GM19467 (cell line): ENCODE results near the gene ERC2.

Experiments used
- ATAC-seq: cut with Tn5 transposase; IDR thresholded peaks from one replicate; pipeline ENCODE4 v1.9.1; 2021; ENCODE audit warnings: mild to moderate bottlenecking, moderate library complexity; ENCODE audit not compliant: unreplicated experiment

Gene ERC2

DNA sequence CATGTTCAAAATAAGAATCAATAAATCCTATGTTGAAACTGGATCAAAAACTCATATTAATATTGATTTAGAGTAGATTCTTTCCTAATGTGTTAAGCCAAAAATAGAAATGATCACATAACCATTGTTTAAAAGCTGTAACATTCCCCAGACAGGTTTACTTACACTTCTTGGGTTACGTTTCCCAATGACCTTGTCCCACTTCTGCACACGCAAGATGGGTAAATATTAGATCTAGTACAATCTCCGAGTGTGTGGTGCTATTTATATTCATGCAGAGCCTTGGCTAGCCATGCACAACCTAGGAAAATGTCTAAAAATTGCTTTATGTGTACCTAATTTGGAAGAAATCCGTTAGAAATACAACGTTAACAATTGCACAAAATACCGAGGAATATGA lies 39.6 kb downstream of the ERC2 start:
- ATAC-seq: no peak

DNA sequence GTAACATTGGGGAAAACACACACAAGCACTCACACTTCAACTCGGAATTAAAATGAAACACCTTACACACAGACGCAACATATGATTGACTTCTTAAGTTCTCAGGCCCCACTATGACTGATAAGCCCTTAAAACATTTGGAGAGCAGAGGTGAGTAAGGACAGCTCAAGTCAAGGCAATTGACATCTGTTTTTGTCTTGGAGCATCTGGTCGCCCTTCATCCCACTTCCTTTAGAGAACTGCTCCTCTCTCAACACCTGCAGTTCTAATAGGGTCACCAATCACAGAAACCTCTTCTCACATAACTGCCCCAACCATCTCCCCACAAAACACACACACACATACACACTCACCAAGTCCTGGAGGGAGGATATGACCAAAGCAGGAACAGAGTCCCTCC lies 43.4 kb downstream of the ERC2 start:
- ATAC-seq: no peak

DNA sequence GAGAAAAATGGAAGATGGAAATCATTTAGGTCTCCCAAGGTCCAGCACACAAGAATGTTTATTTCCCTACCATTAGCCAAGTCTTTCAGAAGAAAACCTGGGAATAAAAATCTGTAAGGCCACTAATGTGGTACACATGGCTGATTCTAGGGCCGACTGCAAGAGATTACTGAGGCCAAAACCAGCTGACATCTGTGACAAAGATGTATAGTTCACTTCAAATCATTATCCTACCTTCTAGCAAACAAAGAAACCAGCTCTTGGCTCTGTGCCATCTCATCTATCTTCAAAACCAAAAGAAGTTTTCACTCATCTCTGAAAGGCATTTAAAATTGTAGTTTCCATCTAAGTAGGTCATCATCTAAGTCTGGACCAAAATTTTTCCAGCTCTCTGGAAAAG lies 43.9 kb downstream of the ERC2 start:
- no peak for ATAC-seq

DNA sequence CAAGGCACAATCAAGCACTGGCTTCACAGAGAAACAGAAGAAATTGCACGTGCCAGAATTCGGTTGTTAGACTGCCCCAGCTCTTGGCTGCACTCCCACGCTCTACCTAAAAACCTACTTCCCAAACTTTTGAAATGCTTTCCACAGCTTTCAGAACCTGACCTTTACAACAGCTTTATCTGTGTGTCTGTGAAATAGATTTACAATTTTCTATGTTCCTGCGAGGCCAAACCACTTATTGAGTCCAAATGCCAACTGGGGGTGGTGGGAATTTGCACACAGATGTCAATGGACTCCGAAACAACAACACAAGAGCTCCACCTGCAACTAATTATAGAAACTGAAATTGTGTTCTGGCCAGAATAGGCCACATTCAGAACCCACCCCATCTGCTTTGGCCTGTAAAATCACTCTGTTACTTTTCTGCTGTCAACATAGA lies 44.6 kb downstream of the ERC2 start:
- ATAC-seq: no peak

DNA sequence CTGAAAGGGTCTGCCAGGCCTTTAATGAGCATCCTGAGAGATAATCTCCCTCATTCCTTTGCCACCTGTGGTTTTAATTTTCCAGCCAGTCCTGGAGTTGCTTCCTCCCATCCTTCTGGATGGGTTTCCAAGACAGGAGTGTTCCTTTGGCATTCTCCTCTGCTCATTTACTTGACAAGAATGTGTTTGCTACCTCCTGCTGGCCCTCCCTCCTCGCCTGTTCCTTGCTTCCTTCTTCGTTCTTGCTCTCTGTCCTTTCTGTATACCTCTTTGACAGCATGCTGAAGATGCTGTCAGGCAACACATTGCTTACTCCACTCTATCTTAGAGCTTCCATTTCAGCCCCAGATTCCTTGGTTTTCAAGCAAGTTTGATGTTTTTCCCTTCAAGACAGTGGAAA lies 46.0 kb downstream of the ERC2 start:
- ATAC-seq: no peak

DNA sequence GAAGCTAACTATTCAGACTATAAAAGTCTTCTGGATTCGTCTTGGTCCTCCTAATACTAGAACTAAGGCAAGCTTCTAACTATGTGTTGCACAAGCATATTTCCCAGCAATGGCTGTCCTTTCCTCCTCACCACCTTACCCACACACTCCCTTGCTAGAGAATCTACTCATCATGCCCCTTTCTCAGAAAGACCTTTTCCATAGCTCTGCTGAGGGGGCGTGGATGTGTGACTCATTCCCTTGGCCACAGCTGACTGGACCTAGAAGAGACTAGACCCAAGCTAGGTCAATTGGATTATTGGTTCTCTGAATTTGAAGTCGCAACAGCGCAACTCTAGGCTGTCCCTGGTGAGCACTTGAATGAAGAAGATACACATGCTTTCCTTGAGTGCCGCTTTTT lies 47.1 kb downstream of the ERC2 start:
- ATAC-seq: no peak

DNA sequence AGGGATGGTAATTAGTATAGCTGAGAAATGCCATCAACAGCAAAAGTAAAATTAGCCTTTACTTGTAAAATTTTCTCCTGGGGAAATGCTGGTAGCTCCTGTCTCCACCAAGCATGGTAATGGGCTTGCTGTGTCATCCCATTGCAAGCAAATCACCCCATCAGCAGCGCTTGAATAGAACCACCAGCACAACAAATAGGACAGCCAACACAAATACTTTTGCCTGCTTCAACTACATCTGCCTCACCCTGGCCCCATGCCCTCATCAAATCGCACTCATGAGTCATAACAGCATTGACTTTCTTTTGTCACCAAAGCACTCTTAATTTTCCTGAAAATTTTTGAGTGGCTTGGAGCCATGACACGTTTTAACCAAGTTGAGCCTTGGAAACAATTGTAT lies 52.6 kb downstream of the ERC2 start:
- no peak for ATAC-seq

DNA sequence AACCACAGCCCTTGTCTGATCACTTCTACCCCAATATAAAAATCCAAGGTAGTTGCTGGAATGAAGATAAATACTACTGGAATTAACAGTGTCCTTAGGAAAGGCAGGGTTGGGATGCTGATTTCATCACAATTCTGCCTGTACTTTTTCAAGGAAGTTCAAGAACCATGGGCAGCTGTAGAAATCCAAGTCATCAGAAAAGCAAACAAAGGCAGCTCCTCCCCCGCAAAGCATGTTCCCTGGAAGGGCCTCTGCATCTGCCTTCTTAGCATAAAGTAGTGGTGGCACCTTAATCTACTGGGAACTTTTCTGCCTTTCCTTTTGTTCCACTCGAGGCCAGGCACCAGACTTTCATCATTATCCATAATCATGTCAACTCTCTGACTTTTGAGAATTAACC lies 54.4 kb downstream of the ERC2 start:
- no peak for ATAC-seq

DNA sequence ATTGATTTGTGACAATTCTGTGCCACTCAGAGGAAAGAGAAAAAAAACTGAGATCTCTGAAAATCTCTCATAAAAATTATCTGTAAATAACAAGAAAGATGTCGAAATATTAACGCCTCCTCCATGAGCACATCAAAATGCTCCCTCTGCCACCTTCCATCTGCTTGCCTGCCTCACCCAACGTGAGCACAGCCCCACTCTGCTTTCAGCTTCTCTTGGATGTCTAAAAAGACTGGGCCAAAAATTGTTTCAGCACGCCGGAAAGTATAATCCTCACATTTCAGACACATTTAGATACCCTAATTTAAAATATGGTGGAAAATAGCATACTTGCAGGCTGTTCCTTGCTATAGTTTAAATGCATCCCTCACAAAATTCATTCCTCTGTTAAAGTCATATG lies 57.1 kb downstream of the ERC2 start:
- ATAC-seq: no peak

DNA sequence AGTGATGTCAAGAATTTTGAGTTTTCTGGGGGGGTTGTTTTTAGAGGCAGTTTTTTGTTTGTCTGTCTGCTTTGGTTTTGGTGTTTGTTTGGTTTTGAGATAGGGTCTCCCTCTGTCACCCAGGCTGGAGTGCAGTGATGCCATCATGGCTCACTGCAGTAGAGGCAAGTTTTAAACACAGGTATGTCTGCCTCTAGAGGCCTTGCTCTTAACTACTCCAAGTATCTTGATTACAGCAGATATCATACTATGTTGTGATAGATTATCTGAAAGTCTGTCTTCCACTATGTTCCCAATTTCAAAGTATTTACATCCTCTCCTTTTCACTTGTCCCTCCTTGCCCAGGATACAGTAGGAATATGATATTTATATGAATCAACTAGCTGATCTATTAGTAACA lies 57.7 kb downstream of the ERC2 start:
- no peak for ATAC-seq

DNA sequence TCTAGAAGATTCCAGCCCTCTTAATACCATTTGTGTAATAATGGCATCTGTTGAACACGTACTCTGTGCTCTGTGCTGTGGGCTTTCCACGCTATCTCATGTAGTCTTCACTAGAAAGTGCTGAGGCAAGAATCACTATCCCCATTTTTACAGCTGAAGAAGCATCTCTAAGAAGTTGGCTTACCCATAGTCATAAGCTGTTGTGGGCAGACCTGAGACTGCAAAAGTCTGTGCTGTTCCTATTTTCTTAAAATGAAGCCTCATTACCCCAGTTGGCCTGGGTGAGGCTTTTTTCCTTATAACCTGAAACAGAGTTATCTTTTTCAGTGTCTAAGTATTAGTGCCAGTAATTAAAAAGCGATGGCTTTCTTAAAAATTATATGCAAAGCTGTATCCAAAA lies 58.5 kb downstream of the ERC2 start:
- no peak for ATAC-seq

DNA sequence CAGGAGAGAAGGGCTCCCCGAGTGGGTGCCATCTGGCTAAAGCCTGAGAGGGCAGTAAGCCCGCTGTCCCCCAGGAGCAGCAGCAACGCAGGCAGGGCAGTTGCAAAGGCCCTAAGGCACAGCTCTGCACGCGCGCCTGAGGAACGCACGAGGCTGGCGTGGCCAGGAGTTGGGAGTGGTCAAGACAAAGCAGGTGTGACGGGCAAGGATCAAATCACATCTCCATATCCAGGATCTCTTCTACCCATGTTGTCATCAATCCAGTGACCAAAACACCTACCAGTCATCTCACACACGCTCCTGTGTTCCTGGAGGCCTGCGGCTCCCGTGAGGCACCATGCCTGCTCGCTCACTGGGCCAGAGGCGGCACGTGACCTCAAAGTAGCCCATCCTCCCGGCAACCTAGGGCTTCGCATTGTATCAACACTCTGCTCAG lies 59.5 kb downstream of the ERC2 start:
- no peak for ATAC-seq

DNA sequence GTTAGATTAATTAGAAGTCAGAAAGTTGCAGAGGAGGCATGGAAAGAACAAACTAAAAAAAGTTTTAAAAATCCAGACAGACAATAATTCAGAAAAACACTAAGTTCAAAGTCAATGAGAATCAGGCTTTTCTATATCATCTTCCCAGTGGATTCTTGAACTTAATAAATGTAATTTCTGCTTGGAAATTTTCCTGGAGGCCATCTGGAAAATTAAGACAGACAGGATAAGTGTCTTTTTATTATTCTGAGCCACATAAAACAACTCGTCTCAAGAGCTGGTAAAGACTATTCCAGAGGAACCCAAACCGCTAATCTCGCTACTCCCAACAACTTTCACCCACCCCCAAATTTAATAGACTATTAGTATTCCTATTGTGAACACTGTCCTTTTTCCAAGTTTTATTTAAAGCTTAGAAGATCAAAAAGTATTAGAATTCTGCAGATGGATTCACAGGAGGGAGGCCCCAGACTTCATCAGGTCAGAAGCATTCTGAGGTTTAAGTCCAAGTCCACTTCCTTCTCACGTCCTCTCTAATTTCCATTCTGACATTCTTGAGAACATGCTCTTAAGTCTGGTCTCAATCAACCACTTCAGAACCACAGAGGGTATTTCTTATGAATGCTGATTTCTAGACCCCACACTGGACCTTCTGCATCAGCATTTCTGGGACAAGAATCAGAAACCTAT lies 61.3 kb downstream of the ERC2 start:
- ATAC-seq: no peak

DNA sequence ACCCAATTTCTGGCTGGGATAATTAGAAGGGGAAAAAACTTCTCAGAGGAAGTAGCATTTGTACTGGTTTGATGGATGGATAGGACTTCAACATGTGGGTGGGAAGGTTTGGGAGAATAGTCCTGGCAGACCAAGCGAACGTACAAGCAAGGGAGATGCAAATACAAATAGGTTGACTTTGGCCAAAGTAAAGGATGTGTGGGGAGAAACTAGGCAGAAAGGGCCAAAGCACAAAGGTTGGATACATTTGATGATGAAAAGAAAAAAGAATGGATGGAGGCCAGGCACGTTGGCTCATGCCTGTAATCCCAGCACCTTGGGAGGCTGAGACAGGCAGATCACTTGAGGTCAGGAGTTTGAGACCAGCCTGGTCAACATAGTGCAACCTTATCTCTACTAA lies 63.4 kb downstream of the ERC2 start:
- ATAC-seq: no peak

DNA sequence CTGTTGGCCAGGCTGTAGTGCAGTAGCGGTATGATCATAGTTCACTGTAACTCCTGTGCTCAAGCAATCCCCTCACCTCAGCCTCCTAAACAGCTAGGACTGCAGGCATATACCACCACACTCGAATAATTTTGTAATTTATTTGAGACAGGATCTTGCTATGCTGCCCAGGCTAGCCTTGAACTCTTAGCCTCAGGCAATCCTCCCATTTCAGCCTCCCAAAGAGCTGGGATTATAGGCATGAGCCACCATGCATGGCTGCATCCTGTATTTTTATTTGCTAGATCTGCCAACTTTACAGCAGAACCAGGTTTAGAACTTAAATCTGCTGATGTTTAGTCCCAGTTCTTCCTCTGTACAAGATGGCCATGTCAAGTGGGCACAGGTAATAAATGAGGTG lies 69.6 kb downstream of the ERC2 start:
- ATAC-seq: no peak

DNA sequence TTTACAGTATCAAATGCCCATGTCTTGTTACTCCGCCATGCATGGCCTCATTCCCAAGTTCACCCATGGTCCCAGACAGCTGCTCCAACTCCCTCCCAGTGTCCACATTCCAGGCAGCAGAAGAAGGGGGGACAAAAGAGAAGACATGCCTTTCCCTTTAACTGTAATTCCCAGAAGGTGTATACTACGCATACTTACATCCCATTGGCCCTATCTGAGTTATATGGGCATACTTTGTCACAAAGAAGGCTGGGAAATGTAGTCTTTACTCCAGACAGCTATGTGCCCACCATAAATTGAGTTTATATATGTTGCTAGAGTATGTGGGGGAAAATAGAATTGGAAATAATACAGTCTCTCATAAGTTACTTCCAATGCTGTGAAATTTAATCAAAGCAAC lies 70.5 kb downstream of the ERC2 start:
- no peak for ATAC-seq

DNA sequence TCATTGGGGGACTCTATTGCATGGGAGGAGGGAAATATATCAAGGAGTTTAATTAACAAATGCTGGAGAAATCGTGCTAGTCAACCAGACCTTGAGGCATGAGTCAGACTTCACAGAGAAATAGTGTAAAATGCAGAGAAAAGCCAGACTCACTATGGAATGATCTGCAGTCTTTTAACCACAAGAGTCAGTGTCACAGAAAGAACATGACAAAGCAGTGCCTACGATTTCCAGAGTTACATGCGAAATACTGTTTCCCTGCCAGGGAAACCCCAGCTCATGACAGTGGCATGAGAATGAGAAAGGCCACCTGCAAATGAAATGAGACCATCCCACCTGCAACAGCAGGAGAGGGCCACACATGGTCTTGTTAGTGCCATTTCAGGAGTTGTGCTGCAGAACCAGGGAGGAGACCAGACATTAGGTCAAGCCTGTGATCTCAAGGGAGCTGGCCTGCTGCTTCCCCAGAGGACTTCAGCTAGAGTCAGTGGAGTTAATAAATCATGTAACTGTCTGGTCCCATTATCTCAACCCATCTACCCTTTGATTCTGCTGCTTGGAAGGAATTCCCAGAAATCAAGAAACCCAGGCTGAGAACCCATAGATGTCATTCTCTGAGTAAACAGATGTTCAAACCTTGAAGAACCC lies 79.0 kb downstream of the ERC2 start:
- no peak for ATAC-seq

DNA sequence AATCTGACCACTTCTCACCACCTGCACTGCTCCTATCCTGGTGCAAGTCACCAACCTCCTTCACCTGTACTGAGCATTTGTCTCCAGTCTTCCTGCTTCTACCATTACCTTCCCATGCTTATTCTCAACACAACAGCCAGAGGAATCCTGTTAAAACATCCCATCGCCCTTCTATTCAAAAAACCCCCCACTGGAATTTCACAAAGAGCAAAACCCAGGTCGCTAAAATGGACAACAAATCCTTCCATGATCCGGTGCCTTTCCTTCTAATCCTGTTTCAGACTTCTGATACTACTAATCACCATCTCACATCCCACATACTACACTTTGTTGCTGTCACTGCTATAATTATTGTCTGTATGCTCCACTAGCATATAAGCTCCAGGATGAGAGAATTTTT lies 85.2 kb downstream of the ERC2 start:
- ATAC-seq: no peak

DNA sequence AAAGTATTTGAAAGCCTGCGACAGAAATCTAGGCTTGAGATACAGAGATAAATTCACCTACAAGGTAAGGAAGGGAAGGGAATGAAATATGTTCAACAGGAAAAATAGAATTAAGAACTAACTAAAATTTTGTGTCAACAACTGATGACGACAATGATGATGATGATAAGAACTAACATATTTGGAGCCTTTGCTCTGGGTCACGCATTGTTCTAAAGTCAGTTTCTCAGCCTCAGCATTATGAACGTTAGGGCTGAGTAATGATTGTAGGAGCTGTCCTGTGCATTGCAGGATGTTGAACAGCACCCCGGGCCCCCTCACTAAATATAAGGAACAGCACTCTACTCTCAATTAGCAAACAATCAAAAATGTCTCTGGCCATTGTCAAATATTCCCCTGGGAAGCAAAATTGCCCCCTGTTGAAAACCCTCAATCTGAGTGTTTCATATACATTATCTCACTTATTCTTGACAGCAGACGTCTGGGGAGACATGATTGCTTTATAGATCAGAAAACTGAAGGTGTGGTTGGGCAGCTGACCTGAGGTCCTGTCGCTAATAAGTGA lies 88.5 kb downstream of the ERC2 start:
- ATAC-seq: no peak

DNA sequence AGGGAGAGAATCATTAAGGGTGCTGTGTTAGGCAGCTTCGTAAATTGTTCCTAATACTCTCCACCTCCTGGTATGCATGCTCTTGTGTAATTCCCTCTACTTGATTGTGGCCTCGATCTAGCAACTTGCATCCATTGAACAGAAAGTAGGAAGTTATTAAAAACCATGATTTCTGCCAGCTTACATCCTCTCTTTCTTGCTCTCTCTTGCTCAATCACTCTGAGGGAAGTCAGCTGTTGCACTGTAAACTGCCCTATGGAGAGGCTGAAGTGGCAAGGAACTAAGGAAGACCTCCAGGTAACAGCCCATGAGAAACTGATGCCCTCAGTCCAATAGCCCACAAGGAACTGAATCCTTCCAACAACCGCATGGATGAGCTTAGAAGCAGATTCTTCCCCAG lies 92.6 kb downstream of the ERC2 start:
- ATAC-seq: no peak

DNA sequence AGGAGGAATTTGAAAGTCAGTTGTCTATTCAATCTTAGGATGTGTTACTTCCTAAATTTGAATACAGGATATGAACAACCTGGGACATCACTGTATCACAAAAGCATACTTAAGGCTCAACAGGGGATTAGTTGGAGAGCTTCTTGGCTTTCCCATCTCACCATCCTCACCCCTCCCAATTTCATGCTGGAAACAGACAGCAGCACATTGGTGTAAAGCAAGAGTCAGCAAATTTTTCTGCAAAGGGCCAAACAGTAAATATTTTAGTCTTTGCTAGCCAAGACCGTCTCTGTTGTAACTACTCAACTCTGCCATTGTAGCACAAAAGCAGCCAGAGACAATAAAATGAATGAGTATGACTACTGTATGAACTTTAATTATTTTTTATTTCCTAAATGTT lies 94.9 kb downstream of the ERC2 start:
- ATAC-seq: no peak

DNA sequence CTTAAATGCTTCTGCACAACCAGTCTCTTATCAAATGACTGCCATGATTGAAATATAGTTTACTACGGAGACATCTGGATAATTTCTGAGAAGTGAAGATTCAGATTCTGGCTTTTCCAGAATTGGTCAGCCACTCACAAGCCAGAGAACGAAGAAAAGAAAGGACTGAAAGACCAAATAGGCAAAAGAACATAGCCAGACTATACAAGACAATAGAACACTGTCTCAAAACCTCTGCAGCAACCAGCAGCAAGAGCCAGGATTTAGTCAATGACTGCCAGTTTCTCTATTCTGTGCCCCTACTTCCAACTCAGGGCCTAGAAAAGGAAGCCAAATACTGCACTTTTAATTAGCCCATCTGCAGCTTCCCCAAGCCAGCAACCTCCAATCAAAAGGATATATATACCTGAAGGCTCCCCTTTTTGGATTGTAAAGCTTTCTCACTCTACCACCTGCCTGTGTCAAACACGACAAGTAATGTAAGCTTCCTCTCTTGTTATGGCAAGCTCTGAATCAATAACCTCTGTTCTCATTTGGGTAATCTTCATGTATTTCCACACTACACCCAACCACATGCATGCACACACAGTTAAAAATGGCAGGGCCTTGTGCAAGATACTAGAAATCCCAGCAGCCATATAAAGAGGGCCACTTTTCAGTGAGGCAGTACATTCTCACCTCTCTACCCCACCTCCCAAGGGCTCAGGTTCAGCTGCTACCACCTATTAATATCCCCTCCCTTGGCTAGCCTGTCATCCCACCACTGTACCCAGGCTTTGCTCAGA lies 97.1 kb downstream of the ERC2 start:
- no peak for ATAC-seq
